GM23338 (cell line): ENCODE data around the gene SLC6A18. TPM values are rescaled to one million over a fixed set of nuclear protein-coding genes. Genes with fewer than 3 reads are reported as not detected.

ENCODE experiments used
- ATAC-seq: fragments of 200-7000 bp; cut with Tn5 transposase; 3 replicates; pipeline ENCODE4 v1.9.1; 2020
- DNase-seq: peaks from one replicate; pipeline ENCODE4 v3.0.0-alpha.2; 2015; ENCODE audit warnings: low spot score
- H2AFZ ChIP-seq: fragments of 200-600 bp; sonication (generic); 2 replicates; pipeline ENCODE4 v1.8.0; 2016; ENCODE audit warnings: antibody characterized with exemption, mild to moderate bottlenecking, moderate library complexity
- H3F3A ChIP-seq: fragments of 200-600 bp; sonication (generic); replicated peaks from 2 replicates; pipeline ENCODE4 v1.8.0; 2017; ENCODE audit warnings: antibody characterized with exemption, mixed run types, low read depth
- H3K27ac ChIP-seq: fragments of 200-600 bp; sonication (generic); 2 replicates; pipeline ENCODE4 v1.6.1; 2016; ENCODE audit warnings: low read depth
- H3K27me3 ChIP-seq: fragments of 200-600 bp; sonication (generic); 2 replicates; pipeline ENCODE4 v1.8.0; 2016; ENCODE audit warnings: mild to moderate bottlenecking, mixed run types, moderate library complexity; ENCODE audit not compliant: insufficient read depth
- H3K36me3 ChIP-seq: fragments of 200-600 bp; sonication (generic); 2 replicates; pipeline ENCODE4 v1.8.0; 2016; ENCODE audit warnings: mild to moderate bottlenecking; ENCODE audit not compliant: insufficient read depth
- H3K4me1 ChIP-seq: fragments of 200-600 bp; sonication (generic); 2 replicates; pipeline ENCODE4 v1.8.0; 2016; ENCODE audit warnings: mild to moderate bottlenecking, moderate library complexity; ENCODE audit not compliant: insufficient read depth
- H3K4me2 ChIP-seq: fragments of 200-600 bp; sonication (generic); 2 replicates; pipeline ENCODE4 v1.7.1; 2017; ENCODE audit warnings: mixed run types
- H3K4me3 ChIP-seq: fragments of 200-600 bp; sonication (generic); 2 replicates; pipeline ENCODE4 v1.6.1; 2016; ENCODE audit warnings: mixed run types
- H3K79me2 ChIP-seq: fragments of 200-600 bp; sonication (generic); replicated peaks from 2 replicates; pipeline ENCODE4 v1.8.0; 2017; ENCODE audit warnings: mild to moderate bottlenecking; ENCODE audit not compliant: insufficient read depth
- H3K9me2 ChIP-seq: fragments of 200-600 bp; sonication (generic); 2 replicates; pipeline ENCODE4 v1.8.0; 2017; ENCODE audit not compliant: insufficient read depth
- H4K20me1 ChIP-seq: fragments of 200-600 bp; sonication (generic); replicated peaks from 2 replicates; pipeline ENCODE4 v1.8.0; 2017; ENCODE audit warnings: mild to moderate bottlenecking; ENCODE audit not compliant: insufficient read depth
- H3K27ac Mint-ChIP-seq: 2 replicates; pipeline ENCODE4 v1.8.0; 2020; ENCODE audit warnings: inconsistent platforms, mild to moderate bottlenecking, moderate library complexity, mixed read lengths
- H3K27me3 Mint-ChIP-seq: 3 replicates; pipeline ENCODE4 v1.8.0; 2022; ENCODE audit warnings: low read depth, mild to moderate bottlenecking, moderate library complexity, mixed read lengths, inconsistent platforms; ENCODE audit not compliant: insufficient read depth, poor library complexity
- H3K36me3 Mint-ChIP-seq: 3 replicates; pipeline ENCODE4 v1.8.0; 2021; ENCODE audit warnings: low read depth, mild to moderate bottlenecking, inconsistent platforms, moderate library complexity, mixed read lengths
- H3K4me1 Mint-ChIP-seq: 3 replicates; pipeline ENCODE4 v1.8.0; 2020; ENCODE audit warnings: mild to moderate bottlenecking, inconsistent platforms, mixed read lengths
- H3K4me3 Mint-ChIP-seq: 3 replicates; pipeline ENCODE4 v1.8.0; 2021; ENCODE audit warnings: moderate library complexity, mild to moderate bottlenecking, inconsistent platforms, mixed read lengths
- H3K9me3 Mint-ChIP-seq: 3 replicates; pipeline ENCODE4 v1.8.0; 2020; ENCODE audit warnings: moderate library complexity, mild to moderate bottlenecking, inconsistent platforms, mixed read lengths
- CREB1 ChIP-seq: fragments of 250-450 bp; sonication (Bioruptor Pico); IDR thresholded peaks from 2 replicates; pipeline ENCODE4 v1.5.0; 2020; ENCODE audit warnings: low read depth, mild to moderate bottlenecking, moderate library complexity
- CTCF ChIP-seq, 2 experiments: fragments of 200-600 bp in 1 of 2; sonication (generic) in 1 of 2; conservative IDR thresholded peaks; 2 replicates each; pipeline versions ENCODE4 v1.5.1 to v1.6.1; 2016 to 2017; ENCODE audit warnings: antibody characterized with exemption in 2 of 2, low read depth in 2 of 2, mild to moderate bottlenecking in 2 of 2, moderate library complexity in 1 of 2
- ETS1 ChIP-seq: IDR thresholded peaks from 2 replicates; pipeline ENCODE4 v1.6.1; 2016; ENCODE audit warnings: antibody characterized with exemption
- EZH2 ChIP-seq: fragments of 200-600 bp; sonication (generic); IDR thresholded peaks from one replicate; pipeline ENCODE4 v1.8.0; 2017; ENCODE audit warnings: antibody characterized with exemption, mild to moderate bottlenecking, low read depth; ENCODE audit not compliant: unreplicated experiment
- EZH2phosphoT487 ChIP-seq: fragments of 200-600 bp; sonication (generic); IDR thresholded peaks from one replicate; pipeline ENCODE4 v1.8.1; 2018; ENCODE audit warnings: antibody characterized with exemption; ENCODE audit not compliant: unreplicated experiment
- JUNB ChIP-seq: IDR thresholded peaks from one replicate; pipeline ENCODE4 v1.6.1; 2016; ENCODE audit warnings: antibody characterized with exemption; ENCODE audit not compliant: unreplicated experiment
- NANOG ChIP-seq: IDR thresholded peaks from 2 replicates; pipeline ENCODE4 v1.6.1; 2016; ENCODE audit warnings: antibody characterized with exemption, borderline replicate concordance
- POLR2AphosphoS5 ChIP-seq: IDR thresholded peaks from 2 replicates; pipeline ENCODE4 v1.6.1; 2016; ENCODE audit warnings: antibody characterized with exemption, low read depth
- REST ChIP-seq: IDR thresholded peaks from one replicate; pipeline ENCODE4 v1.6.1; 2018; ENCODE audit warnings: antibody characterized with exemption; ENCODE audit not compliant: unreplicated experiment
- STAT1 ChIP-seq: IDR thresholded peaks from one replicate; pipeline ENCODE4 v1.6.1; 2016; ENCODE audit warnings: antibody characterized with exemption; ENCODE audit not compliant: unreplicated experiment
- ZNF114 ChIP-seq: fragments of 250-450 bp; sonication (Bioruptor Pico); IDR thresholded peaks from 2 replicates; pipeline ENCODE4 v1.5.0; 2020; ENCODE audit warnings: mild to moderate bottlenecking, moderate library complexity
- ZNF331 ChIP-seq: fragments of 250-450 bp; sonication (Bioruptor Pico); IDR thresholded peaks from 2 replicates; pipeline ENCODE4 v1.5.0; 2020; ENCODE audit warnings: low read depth, mild to moderate bottlenecking, moderate library complexity
- ZNF462 ChIP-seq: fragments of 250-450 bp; sonication (Bioruptor Pico); IDR thresholded peaks from 2 replicates; pipeline ENCODE4 v1.5.0; 2020; ENCODE audit warnings: mild to moderate bottlenecking, moderate library complexity
- polyA plus RNA-seq: library from polyadenylated mRNA; unstranded; fragments of >200 nt; fragmentation: Nextera tagmentation; extraction: Ambion mirVana; gene quantifications from 2 replicates; pipeline ENCODE4 v1.2.1, GENCODE V29; 2016
- total RNA-seq: library from RNA; depleted of rRNA; stranded (reverse); fragments of >200 nt; shearing (Covaris generic); gene quantifications from 2 replicates; pipeline ENCODE4 v1.2.3, GENCODE V29; 2014

The SLC6A18 gene
- total and polyA plus RNA-seq, 2 experiments from 2014 or later, result not detected

- TF ChIP-seq REST, result no peak
- no peak for TF ChIP-seq STAT1
Observed at GRCh38 chr5:1253456-1254105, 28.4 kb downstream of the SLC6A18 start (continued).

- H3K79me2 ChIP-seq, result no peaks in the 10 kb centered on the region
- Mint-ChIP-seq H3K4me3 (no peak overlapping the region), H3K4me1 (no peaks in the 10 kb centered on the region; the same call in 2 of the 3 replicates), H3K9me3 (no peaks in the 10 kb centered on the region), H3K27me3 (peaks cover 5% of the 10 kb centered on the region), H3K36me3 (peaks cover 9% of the 10 kb centered on the region; the same call in 2 of the 3 replicates), H3K27ac (no peak overlapping the region)
- H3K4me3 ChIP-seq, result no peak overlapping the region
- no peaks in the 10 kb centered on the region for H4K20me1 ChIP-seq
- no peak for ATAC-seq
- no peak overlapping the region for H3K27ac ChIP-seq
- H3F3A ChIP-seq, result no peaks in the 10 kb centered on the region
- no peaks in the 10 kb centered on the region for H3K27me3 ChIP-seq
- H3K9me2 ChIP-seq, result no peaks in the 10 kb centered on the region
- no peak for DNase-seq
- no peaks in the 10 kb centered on the region for H3K36me3 ChIP-seq
- H3K4me2 ChIP-seq, result no peak overlapping the region
- H2AFZ ChIP-seq, result no peak overlapping the region
- no peaks in the 10 kb centered on the region for H3K4me1 ChIP-seq
- TF ChIP-seq CREB1 (no peak), EZH2 (no peak), ZNF114 (CRISPR knock-in tag) (no peak), ZNF462 (CRISPR knock-in tag) (no peak), JUNB (no peak), STAT1 (no peak), NANOG (no peak), POLR2AphosphoS5 (no peak), ETS1 (no peak), CTCF (conservative IDR thresholded peaks at IDR 0.05; ENCODE audit: low read depth in 2 of 2) (no peak), ZNF331 (no peak), EZH2phosphoT487 (no peak)
Observed at GRCh38 chr5:1254196-1254595, 29.0 kb downstream of the SLC6A18 start.
